H1 (cell line): ENCODE results near the gene MEIOB. TPM values are rescaled to one million over a fixed set of nuclear protein-coding genes. Genes with fewer than 3 reads are reported as not detected.

Experiments used
- CTCF ChIA-PET: fragments of 300-600 bp; sonication (Branson Sonifier 250); formaldehyde crosslinking; loops from one replicate; lab custom pipeline; 2021; ENCODE audit not compliant: partially characterized antibody; lab: Charles Lee
- POLR2A ChIA-PET: fragments of 300-600 bp; sonication (Branson Sonifier 250); formaldehyde crosslinking; loops from one replicate; lab custom pipeline; 2021; ENCODE audit warnings: inconsistent platforms; ENCODE audit not compliant: partially characterized antibody; lab: Charles Lee
- DNase-seq, 2 experiments: peaks; one replicate each; pipeline versions ENCODE4 v3.0.0 to v3.0.0-alpha.2; 2010 to 2022; ENCODE audit warnings: low spot score in 2 of 2, low read depth in 1 of 2, mixed read lengths in 1 of 2
- FAIRE-seq: peaks from 2 replicates; lab custom pipeline; 2011; peaks lifted over from hg19 to GRCh38; lab: Jason Lieb, UNC
- H2AFZ ChIP-seq: 2 replicates; pipeline ENCODE4 v1.8.1; 2012; ENCODE audit warnings: low read length, inconsistent platforms
- H2AK5ac ChIP-seq: 2 replicates; pipeline ENCODE4 v1.6.1; 2013; ENCODE audit warnings: low read depth, low read length
- H2BK120ac ChIP-seq: replicated peaks from 2 replicates; pipeline ENCODE3; 2013; ENCODE audit warnings: low read depth, low read length, inconsistent platforms
- H2BK12ac ChIP-seq: 2 replicates; pipeline ENCODE4 v1.6.1; 2013; ENCODE audit warnings: low read depth, low read length
- H2BK15ac ChIP-seq: 2 replicates; pipeline ENCODE4 v1.6.1; 2013; ENCODE audit warnings: low read length
- H2BK20ac ChIP-seq: 2 replicates; pipeline ENCODE4 v1.6.1; 2013; ENCODE audit warnings: low read length
- H2BK5ac ChIP-seq: 2 replicates; pipeline ENCODE4 v1.6.1; 2013; ENCODE audit warnings: low read depth, low read length
- H3K14ac ChIP-seq: 2 replicates; pipeline ENCODE4 v1.6.1; 2013; ENCODE audit warnings: inconsistent platforms; ENCODE audit not compliant: insufficient read length
- H3K18ac ChIP-seq: 2 replicates; pipeline ENCODE4 v1.6.1; 2013; ENCODE audit warnings: low read length; ENCODE audit errors: extremely low read depth
- H3K23ac ChIP-seq: 2 replicates; pipeline ENCODE4 v1.6.1; 2013; ENCODE audit warnings: inconsistent platforms; ENCODE audit not compliant: insufficient read length
- H3K23me2 ChIP-seq: 2 replicates; pipeline ENCODE4 v1.6.1; 2013; ENCODE audit warnings: low read depth, low read length
- H3K27ac ChIP-seq: 2 replicates; pipeline ENCODE4 v1.6.1; 2011; ENCODE audit warnings: low read depth, low read length, inconsistent platforms
- H3K27me3 ChIP-seq, 4 experiments: replicated peaks in 1 of 4; 1 replicate in 1 of 4; 2 replicates in 3 of 4; pipeline versions ENCODE4 v1.6.1 to v1.8.1; 2011 to 2013; ENCODE audit warnings: low read length in 3 of 4, mild to moderate bottlenecking in 3 of 4, inconsistent platforms in 2 of 4, mixed read lengths in 2 of 4, moderate library complexity in 1 of 4; ENCODE audit not compliant: control insufficient read depth in 3 of 4, insufficient read depth in 3 of 4; ENCODE audit errors: extremely low read depth in 1 of 4
- H3K36me3 ChIP-seq, 4 experiments: 2 replicates each; pipeline versions ENCODE4 v1.6.1 to v1.8.1; 2011 to 2013; ENCODE audit warnings: mild to moderate bottlenecking in 4 of 4, low read length in 3 of 4, moderate library complexity in 2 of 4, control low read depth in 1 of 4, inconsistent platforms in 1 of 4; ENCODE audit not compliant: insufficient read depth in 4 of 4, control insufficient read depth in 2 of 4
- H3K4ac ChIP-seq: replicated peaks from 2 replicates; pipeline ENCODE3; 2013; ENCODE audit warnings: low read length, low read depth, mixed read lengths, inconsistent platforms; ENCODE audit not compliant: insufficient read length
- H3K4me1 ChIP-seq, 4 experiments: replicated peaks in 1 of 4; 1 replicate in 1 of 4; 2 replicates in 3 of 4; pipeline versions ENCODE4 v1.6.1 to v1.8.1; 2011 to 2013; ENCODE audit warnings: low read length in 3 of 4, inconsistent platforms in 2 of 4, mixed read lengths in 1 of 4; ENCODE audit not compliant: insufficient read depth in 4 of 4, control insufficient read depth in 3 of 4
- H3K4me2 ChIP-seq, 2 experiments: 2 replicates each; pipeline versions ENCODE4 v1.6.1 to v1.8.1; 2011 to 2013; ENCODE audit warnings: low read depth in 2 of 2, low read length in 2 of 2, control low read depth in 1 of 2, inconsistent platforms in 1 of 2, mild to moderate bottlenecking in 1 of 2; ENCODE audit not compliant: insufficient read depth in 1 of 2
- H3K4me3 ChIP-seq, 4 experiments: fragments of 200-600, 300-600 bp in 1 of 4; sonication (generic), shearing (Covaris generic), sonication (Bioruptor Twin) in 1 of 4; 2 replicates each; pipeline versions ENCODE4 v1.5.1 to v1.8.1; 2011 to 2016; ENCODE audit warnings: low read length in 4 of 4, low read depth in 3 of 4, control low read depth in 2 of 4, inconsistent platforms in 2 of 4, mild to moderate bottlenecking in 2 of 4, mixed read lengths in 1 of 4, moderate library complexity in 1 of 4; ENCODE audit not compliant: insufficient read depth in 2 of 4; ENCODE audit errors: extremely low read depth in 1 of 4
- H3K56ac ChIP-seq: replicated peaks from 2 replicates; pipeline ENCODE3; 2013; ENCODE audit warnings: low read depth, mild to moderate bottlenecking, mixed read lengths, low read length, inconsistent platforms; ENCODE audit not compliant: insufficient read length
- H3K79me1 ChIP-seq: 2 replicates; pipeline ENCODE4 v1.6.1; 2013; ENCODE audit warnings: low read depth, low read length, control low read depth
- H3K79me2 ChIP-seq, 2 experiments: 2 replicates each; pipeline versions ENCODE4 v1.6.1 to v1.8.1; 2012 to 2013; ENCODE audit warnings: low read length in 2 of 2, mild to moderate bottlenecking in 2 of 2, inconsistent platforms in 1 of 2; ENCODE audit not compliant: insufficient read depth in 2 of 2, control insufficient read depth in 1 of 2
- H3K9ac ChIP-seq, 4 experiments: replicated peaks in 1 of 4; 1 replicate in 1 of 4; 2 replicates in 3 of 4; pipeline versions ENCODE4 v1.6.1 to v1.8.1; 2011 to 2013; ENCODE audit warnings: low read depth in 3 of 4, low read length in 3 of 4, control low read depth in 2 of 4, mild to moderate bottlenecking in 2 of 4, moderate library complexity in 2 of 4, inconsistent platforms in 1 of 4; ENCODE audit errors: extremely low read depth in 1 of 4
- H3K9me3 ChIP-seq, 2 experiments: 2 replicates each; pipeline versions ENCODE4 v1.6.1 to v1.8.1; 2012 to 2013; ENCODE audit warnings: mild to moderate bottlenecking in 2 of 2, moderate library complexity in 2 of 2, control low read depth in 1 of 2, inconsistent platforms in 1 of 2, low read depth in 1 of 2, low read length in 1 of 2, mixed read lengths in 1 of 2; ENCODE audit not compliant: insufficient read depth in 2 of 2
- H4K20me1 ChIP-seq, 2 experiments: replicated peaks in 1 of 2; 2 replicates each; pipeline versions ENCODE3 to v1.8.1; 2011 to 2013; ENCODE audit warnings: inconsistent platforms in 2 of 2, low read length in 2 of 2, mild to moderate bottlenecking in 1 of 2; ENCODE audit not compliant: insufficient read depth in 2 of 2, control insufficient read depth in 1 of 2
- H4K5ac ChIP-seq: 2 replicates; pipeline ENCODE4 v1.6.1; 2013; ENCODE audit warnings: low read length, low read depth, mixed read lengths, inconsistent platforms; ENCODE audit not compliant: insufficient read length
- H4K8ac ChIP-seq: 2 replicates; pipeline ENCODE4 v1.8.0; 2013; ENCODE audit warnings: mild to moderate bottlenecking, moderate library complexity, low read length, inconsistent platforms; ENCODE audit not compliant: insufficient read depth; ENCODE audit errors: extremely low read depth
- H4K91ac ChIP-seq: replicated peaks from 2 replicates; pipeline ENCODE3; 2013; ENCODE audit warnings: low read length, mixed read lengths, inconsistent platforms; ENCODE audit not compliant: insufficient read length
- BCL11A ChIP-seq, 2 experiments: IDR thresholded peaks; one replicate each; pipeline ENCODE4 v1.6.1; 2011; ENCODE audit warnings: low read depth in 2 of 2, low read length in 2 of 2, mild to moderate bottlenecking in 2 of 2
- CEBPB ChIP-seq: IDR thresholded peaks from 2 replicates; pipeline ENCODE4 v1.6.1; 2012; ENCODE audit warnings: low read depth, low read length
- CTBP2 ChIP-seq: IDR thresholded peaks from 2 replicates; pipeline ENCODE4 v1.7.0; 2011; ENCODE audit warnings: borderline replicate concordance, mild to moderate bottlenecking, moderate library complexity, mixed read lengths, low read length; ENCODE audit not compliant: insufficient read depth, insufficient read length
- E2F6 ChIP-seq: IDR thresholded peaks from 2 replicates; pipeline ENCODE4 v1.6.1; 2012; ENCODE audit warnings: inconsistent platforms
- SP4 ChIP-seq: IDR thresholded peaks from 2 replicates; pipeline ENCODE4 v1.6.1; 2012; ENCODE audit warnings: low read length, inconsistent platforms
- ZNF274 ChIP-seq: IDR thresholded peaks from 2 replicates; pipeline ENCODE4 v1.7.0; 2012; ENCODE audit warnings: low read length, borderline replicate concordance; ENCODE audit errors: extremely low read depth
- WGBS, 2 experiments: shearing (Covaris generic) in 1 of 2; methylation state at CpG; one replicate each; pipeline versions ENCODE4 v1.1.6 to v1.1.7; 2013 to 2015; ENCODE audit warnings: low lambda C conversion rate in 2 of 2, mixed read lengths in 2 of 2, inconsistent platforms in 1 of 2, low coverage in 1 of 2, missing lambda C conversion rate in 1 of 2; ENCODE audit not compliant: insufficient replicate concordance in 2 of 2, insufficient coverage in 1 of 2, insufficient read length in 1 of 2; ENCODE audit errors: extremely low coverage in 1 of 2, missing lambda C conversion rate in 1 of 2; 5-methylcytosine and 5-hydroxymethylcytosine counted together
- polyA plus RNA-seq, 7 experiments: library from polyadenylated mRNA; depleted of rRNA in 3 of 7; stranded (reverse) in 5 of 7; unstranded in 2 of 7; fragments of >200 nt in 5 of 7; fragments of 200-250 nt in 2 of 7; gene quantifications; 1 replicate in 5 of 7; 2 replicates in 1 of 7; 4 replicates in 1 of 7; pipeline versions ENCODE4 v1.2.1 to v1.2.3, GENCODE V29; 2011 to 2013; ENCODE audit warnings: missing spikeins in 2 of 7, mixed read lengths in 2 of 7
- total RNA-seq: library from RNA; stranded (reverse); fragmentation: NEBNext Ultra II Directional; extraction: Animal tissue kit (Norgen Biotek cat#: 25700); gene quantifications from 2 replicates; pipeline ENCODE4 v1.2.1, GENCODE V29; 2021

Gene MEIOB
- total and polyA plus RNA-seq, 2 of the 8 experiments (the other 6 are each of a cell fraction or from before 2014, with no cell fraction given) = 0.63 to 1.1 TPM

GRCh38 chr16:1800701-1801100 is 71.3 kb downstream of the MEIOB start:
- Histone ChIP-seq H3K4me2 (no peak overlapping the region), H2BK5ac (no peak overlapping the region), H4K20me1 (no peaks in the 10 kb centered on the region), H3K23ac (no peak overlapping the region), H3K56ac (no peak overlapping the region), H2BK120ac (no peak overlapping the region), H2AFZ (no peak overlapping the region), H3K27ac (no peak overlapping the region), H3K9me3 (peaks cover 29 to 35% of the 10 kb centered on the region in 2 experiments), H3K18ac (no peak overlapping the region), H2BK20ac (no peak overlapping the region), H2BK15ac (no peak overlapping the region), H4K91ac (no peak overlapping the region), H3K4me3 (no peak overlapping the region), H3K36me3 (no peaks in the 10 kb centered on the region), H3K9ac (no peak overlapping the region), H4K5ac (no peak overlapping the region), H2AK5ac (no peak overlapping the region), H3K79me2 (no peaks in the 10 kb centered on the region), H3K79me1 (no peaks in the 10 kb centered on the region), H2BK12ac (no peak overlapping the region), H3K4ac (no peak overlapping the region), H3K4me1 (no peaks in the 10 kb centered on the region), H4K8ac (no peak overlapping the region), H3K14ac (no peak overlapping the region), H3K23me2 (no peaks in the 10 kb centered on the region), H3K27me3 (no peaks in the 10 kb centered on the region)
- POLR2A ChIA-PET = interaction anchor here (1.5 kb wide), 1 partner anchor 26 kb away, joined by 3 read pairs; the partner anchor contains the start of genes FAHD1 and HAGH
- FAIRE-seq = no peak
- TF ChIP-seq ZNF274 (no peak), CEBPB (no peak), SP4 (no peak), E2F6 (no peak), CTBP2 (no peak), BCL11A (IDR thresholded peaks at IDR 0.05; ENCODE audit: low read depth in 2 of 2, low read length in 2 of 2) (no peak)
- WGBS, 2 experiments = 84% methylated on average over 10 of the region's 10 CpGs; no CpG with 5 or more reads in 1 of the 2 experiments
- DNase-seq = no peak
- CTCF ChIA-PET = interaction anchor here (0.7 kb wide), 1 partner anchor 123 kb away, joined by 3 read pairs; no protein-coding TSS in a partner anchor
